HEK293 (cell line): Measurements from ENCODE around the gene DAZAP1.

ENCODE experiments used
- CTCF ChIA-PET: fragments of 350-600 bp; formaldehyde crosslinking; extraction: SDS; loops from one replicate; lab custom pipeline; 2021; ENCODE audit warnings: antibody characterized with exemption; lab: Yijun Ruan, JAX
- POLR2A ChIA-PET: fragments of 300-600 bp; formaldehyde crosslinking; extraction: SDS; loops from one replicate; lab custom pipeline; 2020; ENCODE audit warnings: antibody characterized with exemption, inconsistent platforms; lab: Yijun Ruan, JAX
- H3K27ac ChIP-seq: fragments of 200-500 bp; sonication (Bioruptor generic); 2 replicates; pipeline ENCODE4 v1.5.1; 2014; ENCODE audit warnings: low read depth, low read length, control low read depth, inconsistent platforms; ENCODE audit errors: extremely low read depth
- H3K36me3 ChIP-seq, 2 experiments: fragments of 200-500 bp in 1 of 2; sonication (Bioruptor generic) in 1 of 2; 1 replicate in 1 of 2; 2 replicates in 1 of 2; pipeline ENCODE4 v1.5.1; 2014 to 2017; ENCODE audit warnings: inconsistent platforms in 2 of 2, low read length in 2 of 2; ENCODE audit not compliant: control insufficient read depth in 2 of 2, insufficient read depth in 1 of 2
- H3K4me1 ChIP-seq: fragments of 200-500 bp; sonication (Bioruptor generic); 2 replicates; pipeline ENCODE4 v1.5.1; 2014; ENCODE audit warnings: mild to moderate bottlenecking, low read length, inconsistent platforms; ENCODE audit not compliant: control insufficient read depth, insufficient read depth
- H3K4me3 ChIP-seq: 2 replicates; pipeline ENCODE4 v1.5.1; 2011; ENCODE audit warnings: low read depth, mild to moderate bottlenecking, control low read depth, low read length, moderate library complexity
- H3K9me3 ChIP-seq: fragments of 200-500 bp; sonication (Bioruptor generic); 2 replicates; pipeline ENCODE4 v1.5.1; 2014; ENCODE audit warnings: low read depth, low read length, inconsistent platforms; ENCODE audit not compliant: control insufficient read depth, insufficient read depth
- BCL11A ChIP-seq: fragments of 450-650 bp; formaldehyde crosslinking; IDR thresholded peaks from 2 replicates; pipeline ENCODE4 v1.5.1; 2016; ENCODE audit warnings: low read depth, missing biosample characterization, missing genetic modification characterization
- GLIS1 ChIP-seq: fragments of 450-650 bp; formaldehyde crosslinking; IDR thresholded peaks from 2 replicates; pipeline ENCODE4 v1.5.1; 2016; ENCODE audit warnings: missing biosample characterization, missing genetic modification characterization
- MYNN ChIP-seq: fragments of 450-650 bp; formaldehyde crosslinking; IDR thresholded peaks from 2 replicates; pipeline ENCODE4 v1.5.1; 2016; ENCODE audit warnings: missing biosample characterization, missing genetic modification characterization, borderline replicate concordance
- ZBTB7A ChIP-seq: fragments of 450-650 bp; formaldehyde crosslinking; IDR thresholded peaks from 2 replicates; pipeline ENCODE4 v1.5.1; 2016; ENCODE audit warnings: low read depth, missing biosample characterization, missing genetic modification characterization
- ZNF341 ChIP-seq: fragments of 450-650 bp; formaldehyde crosslinking; IDR thresholded peaks from 2 replicates; pipeline ENCODE4; 2016; ENCODE audit warnings: low read depth, missing biosample characterization, missing genetic modification characterization
- ZNF530 ChIP-seq: fragments of 450-650 bp; formaldehyde crosslinking; IDR thresholded peaks from 2 replicates; pipeline ENCODE4 v1.5.1; 2016; ENCODE audit warnings: low read depth, missing biosample characterization, missing genetic modification characterization
- ZNF707 ChIP-seq: fragments of 450-650 bp; formaldehyde crosslinking; IDR thresholded peaks from 2 replicates; pipeline ENCODE4 v1.5.1; 2016; ENCODE audit warnings: missing biosample characterization, missing genetic modification characterization
- ZSCAN16 ChIP-seq: fragments of 450-650 bp; formaldehyde crosslinking; IDR thresholded peaks from 2 replicates; pipeline ENCODE4 v1.5.1; 2016; ENCODE audit warnings: missing biosample characterization, missing genetic modification characterization
- TF ChIP-seq, protein P1 (sequence below): fragments of 450-650 bp; formaldehyde crosslinking; IDR thresholded peaks from 2 replicates; pipeline ENCODE4 v1.5.1; 2017; ENCODE audit warnings: missing biosample characterization, missing genetic modification characterization
- TF ChIP-seq, protein P2 (sequence below): fragments of 450-650 bp; formaldehyde crosslinking; IDR thresholded peaks from 2 replicates; pipeline ENCODE4 v1.5.1; 2016; ENCODE audit warnings: missing biosample characterization, missing genetic modification characterization, borderline replicate concordance

The DAZAP1 gene

DNA sequence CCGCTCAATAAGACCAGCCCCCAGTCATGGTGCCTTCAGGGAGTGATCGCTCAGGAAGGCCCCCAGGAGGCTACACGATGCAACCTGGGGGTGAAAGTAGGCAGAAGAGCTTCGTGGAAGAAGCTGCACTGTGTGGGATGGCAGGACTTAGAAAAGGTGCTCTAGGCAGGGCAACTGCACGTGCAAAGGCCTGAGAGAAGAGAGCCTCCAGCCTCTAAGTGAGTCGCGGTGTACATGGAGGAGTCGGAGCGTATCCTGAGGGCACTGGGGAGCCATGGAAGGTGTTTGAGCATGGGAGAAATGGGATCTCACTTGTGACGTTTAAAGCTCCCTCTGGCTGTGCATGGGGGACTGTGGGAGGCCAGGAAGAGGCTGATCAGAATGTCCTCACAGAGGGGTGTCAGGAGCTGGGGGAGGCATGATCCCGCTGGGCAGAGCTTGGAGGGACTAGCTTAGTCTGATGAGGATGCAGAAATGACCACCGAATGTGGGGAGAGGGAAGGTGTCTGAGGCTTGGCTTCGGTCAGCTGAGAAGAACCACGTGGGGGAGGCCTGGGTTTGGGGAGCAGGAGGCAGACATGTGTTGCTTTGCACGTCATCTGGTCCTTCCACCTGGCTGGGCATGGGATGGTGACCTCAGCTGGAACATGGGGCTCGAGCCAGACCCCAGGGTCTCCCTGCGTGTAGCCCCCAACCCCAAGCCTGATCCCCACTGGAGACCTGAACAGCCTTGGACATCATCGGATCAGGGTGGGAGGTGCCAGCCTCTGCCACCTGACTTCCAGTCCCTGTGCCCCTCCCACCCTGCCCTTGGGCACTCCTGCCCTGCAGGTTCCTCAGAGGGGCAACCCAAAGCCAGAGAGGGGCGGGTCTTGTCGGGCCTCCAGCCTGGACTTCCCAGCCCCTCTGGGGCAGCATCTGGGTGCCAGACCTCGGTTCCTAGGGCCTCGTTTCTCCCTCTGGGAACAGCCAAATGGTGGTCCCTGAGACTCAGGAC is 43.6 kb downstream of the DAZAP1 start (continued):
- TF ChIP-seq ZNF341 (tag by site-specific recombination) = peak; percentile 28; the same call in 1 of the 2 replicates

DNA sequence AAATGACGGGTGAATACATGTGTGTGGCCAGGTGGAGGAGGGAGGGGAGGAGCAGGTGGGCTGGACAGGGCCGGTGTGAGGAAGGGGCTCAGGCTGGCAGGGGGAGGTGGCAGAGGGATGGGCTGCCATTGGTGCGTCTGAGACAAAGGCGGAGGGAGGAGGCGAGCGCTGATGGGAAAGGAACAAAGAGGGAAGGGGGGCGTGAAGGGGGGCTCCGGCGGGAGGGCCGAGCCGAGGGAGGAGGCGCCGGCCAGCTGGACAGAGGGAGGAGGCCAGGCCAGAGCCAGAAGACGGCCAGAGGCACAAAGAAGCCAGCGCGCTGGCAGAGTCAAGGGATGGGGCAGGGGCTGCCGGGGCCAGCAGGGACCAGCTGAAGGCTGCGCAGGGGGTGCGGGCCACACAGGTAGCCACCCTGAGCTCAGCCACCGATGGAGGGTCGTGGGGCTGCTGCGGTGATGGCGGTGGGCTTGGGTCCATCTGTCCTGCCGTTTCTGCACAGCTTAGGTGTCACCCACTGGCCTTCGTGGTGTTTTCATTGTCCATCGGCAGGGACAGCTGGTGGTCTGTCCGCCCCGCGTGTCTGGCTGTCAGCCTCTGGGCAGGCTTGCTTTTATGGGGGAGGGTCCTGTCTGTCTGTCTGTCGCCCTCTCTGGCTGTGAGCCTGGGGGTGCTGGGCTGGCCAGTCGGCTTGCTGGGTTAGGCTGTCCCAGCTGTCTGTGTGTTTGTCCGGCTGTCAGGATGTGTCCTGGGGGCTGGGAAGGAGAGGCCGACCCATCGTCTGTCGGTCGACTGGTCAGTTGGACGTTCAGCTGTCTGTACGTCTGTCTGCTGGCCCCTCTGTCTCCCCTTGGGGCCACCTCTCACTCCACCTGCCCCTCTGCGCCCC is 44.8 kb downstream of the DAZAP1 start:
- TF ChIP-seq ZNF707 (tag by site-specific recombination) (no peak), GLIS1 (no peak), ZBTB7A (tag by site-specific recombination) (0 out of 2 replicates have a peak, but pooled peaks have one; percentile 49), MYNN (tag by site-specific recombination) (no peak), ZNF530 (tag by site-specific recombination) (no peak), BCL11A (tag by site-specific recombination) (peak; percentile 9; the same call in 1 of the 2 replicates), ZSCAN16 (tag by site-specific recombination) (no peak)
- TF ChIP-seq, protein P1, sequence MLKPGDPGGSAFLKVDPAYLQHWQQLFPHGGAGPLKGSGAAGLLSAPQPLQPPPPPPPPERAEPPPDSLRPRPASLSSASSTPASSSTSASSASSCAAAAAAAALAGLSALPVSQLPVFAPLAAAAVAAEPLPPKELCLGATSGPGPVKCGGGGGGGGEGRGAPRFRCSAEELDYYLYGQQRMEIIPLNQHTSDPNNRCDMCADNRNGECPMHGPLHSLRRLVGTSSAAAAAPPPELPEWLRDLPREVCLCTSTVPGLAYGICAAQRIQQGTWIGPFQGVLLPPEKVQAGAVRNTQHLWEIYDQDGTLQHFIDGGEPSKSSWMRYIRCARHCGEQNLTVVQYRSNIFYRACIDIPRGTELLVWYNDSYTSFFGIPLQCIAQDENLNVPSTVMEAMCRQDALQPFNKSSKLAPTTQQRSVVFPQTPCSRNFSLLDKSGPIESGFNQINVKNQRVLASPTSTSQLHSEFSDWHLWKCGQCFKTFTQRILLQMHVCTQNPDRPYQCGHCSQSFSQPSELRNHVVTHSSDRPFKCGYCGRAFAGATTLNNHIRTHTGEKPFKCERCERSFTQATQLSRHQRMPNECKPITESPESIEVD (tag by site-specific recombination) = no peak
- TF ChIP-seq, protein P2, sequence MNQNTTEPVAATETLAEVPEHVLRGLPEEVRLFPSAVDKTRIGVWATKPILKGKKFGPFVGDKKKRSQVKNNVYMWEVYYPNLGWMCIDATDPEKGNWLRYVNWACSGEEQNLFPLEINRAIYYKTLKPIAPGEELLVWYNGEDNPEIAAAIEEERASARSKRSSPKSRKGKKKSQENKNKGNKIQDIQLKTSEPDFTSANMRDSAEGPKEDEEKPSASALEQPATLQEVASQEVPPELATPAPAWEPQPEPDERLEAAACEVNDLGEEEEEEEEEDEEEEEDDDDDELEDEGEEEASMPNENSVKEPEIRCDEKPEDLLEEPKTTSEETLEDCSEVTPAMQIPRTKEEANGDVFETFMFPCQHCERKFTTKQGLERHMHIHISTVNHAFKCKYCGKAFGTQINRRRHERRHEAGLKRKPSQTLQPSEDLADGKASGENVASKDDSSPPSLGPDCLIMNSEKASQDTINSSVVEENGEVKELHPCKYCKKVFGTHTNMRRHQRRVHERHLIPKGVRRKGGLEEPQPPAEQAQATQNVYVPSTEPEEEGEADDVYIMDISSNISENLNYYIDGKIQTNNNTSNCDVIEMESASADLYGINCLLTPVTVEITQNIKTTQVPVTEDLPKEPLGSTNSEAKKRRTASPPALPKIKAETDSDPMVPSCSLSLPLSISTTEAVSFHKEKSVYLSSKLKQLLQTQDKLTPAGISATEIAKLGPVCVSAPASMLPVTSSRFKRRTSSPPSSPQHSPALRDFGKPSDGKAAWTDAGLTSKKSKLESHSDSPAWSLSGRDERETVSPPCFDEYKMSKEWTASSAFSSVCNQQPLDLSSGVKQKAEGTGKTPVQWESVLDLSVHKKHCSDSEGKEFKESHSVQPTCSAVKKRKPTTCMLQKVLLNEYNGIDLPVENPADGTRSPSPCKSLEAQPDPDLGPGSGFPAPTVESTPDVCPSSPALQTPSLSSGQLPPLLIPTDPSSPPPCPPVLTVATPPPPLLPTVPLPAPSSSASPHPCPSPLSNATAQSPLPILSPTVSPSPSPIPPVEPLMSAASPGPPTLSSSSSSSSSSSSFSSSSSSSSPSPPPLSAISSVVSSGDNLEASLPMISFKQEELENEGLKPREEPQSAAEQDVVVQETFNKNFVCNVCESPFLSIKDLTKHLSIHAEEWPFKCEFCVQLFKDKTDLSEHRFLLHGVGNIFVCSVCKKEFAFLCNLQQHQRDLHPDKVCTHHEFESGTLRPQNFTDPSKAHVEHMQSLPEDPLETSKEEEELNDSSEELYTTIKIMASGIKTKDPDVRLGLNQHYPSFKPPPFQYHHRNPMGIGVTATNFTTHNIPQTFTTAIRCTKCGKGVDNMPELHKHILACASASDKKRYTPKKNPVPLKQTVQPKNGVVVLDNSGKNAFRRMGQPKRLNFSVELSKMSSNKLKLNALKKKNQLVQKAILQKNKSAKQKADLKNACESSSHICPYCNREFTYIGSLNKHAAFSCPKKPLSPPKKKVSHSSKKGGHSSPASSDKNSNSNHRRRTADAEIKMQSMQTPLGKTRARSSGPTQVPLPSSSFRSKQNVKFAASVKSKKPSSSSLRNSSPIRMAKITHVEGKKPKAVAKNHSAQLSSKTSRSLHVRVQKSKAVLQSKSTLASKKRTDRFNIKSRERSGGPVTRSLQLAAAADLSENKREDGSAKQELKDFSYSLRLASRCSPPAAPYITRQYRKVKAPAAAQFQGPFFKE (tag by site-specific recombination) = no peak
- TF ChIP-seq, all 188 proteins: peak for 2
- ChIA-PET POLR2A (interaction anchor here (2.1 kb wide), 1 partner anchor 10 kb away, joined by 10 read pairs; no protein-coding TSS in a partner anchor), CTCF (interaction anchor here (0.6 kb wide), 1 partner anchor 172 kb away, joined by 4 read pairs; no protein-coding TSS in a partner anchor)
- Histone ChIP-seq H3K9me3 (no peaks in the 10 kb centered on the region), H3K4me3 (no peak overlapping the region), H3K27ac (no peak overlapping the region), H3K36me3 (no peaks in the 10 kb centered on the region), H3K4me1 (no peaks in the 10 kb centered on the region)
